Transverse colon (tissue), 4 donors: ENCODE measurements around the gene ADCY1. TPM values are rescaled to one million over a fixed set of nuclear protein-coding genes. Genes with fewer than 3 reads are reported as not detected.

Experiments
- DNase-seq: peaks from one replicate; pipeline ENCODE4 v3.0.0-alpha.2; 2019
- H3K27ac ChIP-seq, 4 donors: fragments of 200-600 bp; sonication (generic); 2 replicates each; pipeline ENCODE4 v1.5.1; 2016 to 2018; ENCODE audit warnings: inconsistent platforms in 4 of 4
- H3K27me3 ChIP-seq: fragments of 200-600 bp; sonication (generic); 2 replicates; pipeline ENCODE4 v1.5.1; 2017; ENCODE audit warnings: inconsistent platforms
- H3K36me3 ChIP-seq, 4 donors: fragments of 200-600 bp; sonication (generic); 2 replicates each; pipeline ENCODE4 v1.5.1; 2017 to 2019; ENCODE audit warnings: inconsistent platforms in 4 of 4
- H3K4me1 ChIP-seq, 4 donors: fragments of 200-600 bp; sonication (generic); 2 replicates each; pipeline ENCODE4 v1.5.1; 2017 to 2020; ENCODE audit warnings: inconsistent platforms in 4 of 4
- H3K4me3 ChIP-seq, 4 donors: fragments of 200-600 bp; sonication (generic); 1 replicate in 1 of 4; 2 replicates in 3 of 4; pipeline versions ENCODE4 v1.5.1 to v1.6.1; 2017 to 2019; ENCODE audit warnings: inconsistent platforms in 4 of 4
- H3K9me3 ChIP-seq, 2 donors: fragments of 200-600 bp; sonication (generic); 2 replicates each; pipeline ENCODE4 v1.5.1; 2017 to 2019; ENCODE audit warnings: inconsistent platforms in 2 of 2
- CTCF ChIP-seq, 5 experiments: fragments of 200-600 bp in 3 of 5; fragments of 450-650 bp in 2 of 5; sonication (generic) in 3 of 5; IDR thresholded peaks; 1 replicate in 2 of 5; 2 replicates in 3 of 5; pipeline ENCODE4 v1.5.1; 2016 to 2017; ENCODE audit warnings: antibody characterized with exemption in 5 of 5, inconsistent platforms in 3 of 5, mild to moderate bottlenecking in 2 of 5, moderate library complexity in 1 of 5
- EP300 ChIP-seq: sonication (generic); formaldehyde crosslinking; IDR thresholded peaks from one replicate; pipeline ENCODE4 v1.6.1; 2017; ENCODE audit warnings: antibody characterized with exemption, low read depth
- POLR2A ChIP-seq: fragments of 450-650 bp; IDR thresholded peaks from one replicate; pipeline ENCODE4 v1.6.1; 2016; ENCODE audit warnings: antibody characterized with exemption, mild to moderate bottlenecking, moderate library complexity
- POLR2AphosphoS5 ChIP-seq, 3 donors: sonication (generic); formaldehyde crosslinking; IDR thresholded peaks; one replicate each; pipeline ENCODE4 v1.6.1; 2016; ENCODE audit warnings: antibody characterized with exemption in 3 of 3
- WGBS, 2 donors: methylation state at CpG; one replicate each; pipeline ENCODE4 v1.1.5; 2018; ENCODE audit warnings: low coverage in 1 of 2; 5-methylcytosine and 5-hydroxymethylcytosine counted together
- in situ Hi-C, 4 donors: fragments of 200-750 bp; cut with MboI; loops; one replicate each; pipeline versions ENCODE4 v1.15.0 to v1.15.1; 2017; ENCODE audit warnings: low sequenced_read_pairs in 3 of 4, low pct_ligation_motif_present in 1 of 4, low pct_unique_long_range_greater_than_20kb in 1 of 4
- intact Hi-C: fragments of 100-400 bp; cut with DNase I; formaldehyde crosslinking; loops from one replicate; pipeline ENCODE4 v1.15.1; 2023; ENCODE audit warnings: low total_unique reads
- total RNA-seq, 4 donors: library from RNA; depleted of rRNA; stranded (reverse); fragments of >200 nt; gene quantifications; one replicate each; pipeline ENCODE4 v1.1.0, GENCODE V29; 2016

ADCY1 gene
- total RNA-seq, 4 donors from 2014 or later = 0.16 to 0.41 TPM; not detected in 2

DNA sequence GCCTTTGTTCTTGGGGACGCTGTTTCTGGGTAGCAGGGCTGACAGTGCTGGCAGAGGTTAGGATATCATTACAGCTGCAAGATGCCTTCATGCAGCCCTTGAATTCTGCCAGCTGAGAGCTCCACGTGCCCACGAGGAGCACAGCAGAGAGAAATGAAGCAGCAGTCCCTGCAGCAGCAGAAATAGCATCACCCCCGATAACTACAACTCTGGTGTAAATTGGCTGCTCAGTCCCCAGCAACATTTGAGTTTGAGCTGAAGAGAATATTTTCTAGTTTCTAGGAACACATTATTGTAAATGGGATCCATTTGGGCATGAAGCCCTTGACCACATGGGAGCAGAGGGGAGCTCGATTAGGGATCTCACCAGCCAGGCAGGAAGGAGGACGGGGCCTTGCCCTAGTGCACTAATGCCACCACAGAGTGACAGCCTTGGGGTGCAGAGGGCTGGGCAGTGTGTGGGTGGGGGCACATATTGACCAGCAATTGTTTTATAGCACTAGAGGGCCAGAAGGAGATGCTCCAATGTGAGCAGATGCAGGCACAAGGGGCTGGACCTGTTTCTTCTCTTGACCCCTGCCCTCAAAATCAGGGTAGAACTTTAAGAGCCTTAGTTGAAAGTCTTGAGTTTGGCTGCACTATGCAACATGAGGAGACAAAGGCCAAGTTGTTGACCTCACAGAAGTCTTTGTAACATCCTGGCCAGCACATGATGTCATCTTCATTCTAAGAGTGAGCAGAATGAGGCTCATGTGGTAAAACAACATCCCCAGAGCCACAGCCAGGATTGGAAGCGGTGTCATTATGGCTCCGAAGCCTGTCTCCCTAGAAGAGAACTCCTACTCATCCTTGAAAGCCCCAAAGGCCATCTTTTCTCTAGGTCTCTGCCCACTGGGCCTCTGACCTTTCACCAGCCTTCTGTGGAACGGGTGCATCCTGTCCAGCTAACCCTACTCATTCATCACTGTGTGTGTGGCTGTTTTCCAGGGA lies 52.6 kb downstream of the ADCY1 start:
- no peak for DNase-seq
- in situ Hi-C loops (no loop called here), intact Hi-C loops (no loop called here)
- Histone ChIP-seq H3K36me3 (no peaks in the 10 kb centered on the region), H3K4me3 (no peak overlapping the region), H3K27ac (no peak overlapping the region), H3K9me3 (no peaks in the 10 kb centered on the region), H3K4me1 (peaks cover 0 to 7% (median 2%) of the 10 kb centered on the region in 4 donors), H3K27me3 (no peaks in the 10 kb centered on the region)
- TF ChIP-seq CTCF (IDR thresholded peaks at IDR 0.05) = no peak
- no peak for TF ChIP-seq POLR2AphosphoS5 (IDR thresholded peaks at IDR 0.05)
- TF ChIP-seq EP300 = no peak
- TF ChIP-seq POLR2A = no peak
- WGBS, 2 donors = 75 to 80% methylated on average over 1 to 9 of the region's 9 CpGs

DNA sequence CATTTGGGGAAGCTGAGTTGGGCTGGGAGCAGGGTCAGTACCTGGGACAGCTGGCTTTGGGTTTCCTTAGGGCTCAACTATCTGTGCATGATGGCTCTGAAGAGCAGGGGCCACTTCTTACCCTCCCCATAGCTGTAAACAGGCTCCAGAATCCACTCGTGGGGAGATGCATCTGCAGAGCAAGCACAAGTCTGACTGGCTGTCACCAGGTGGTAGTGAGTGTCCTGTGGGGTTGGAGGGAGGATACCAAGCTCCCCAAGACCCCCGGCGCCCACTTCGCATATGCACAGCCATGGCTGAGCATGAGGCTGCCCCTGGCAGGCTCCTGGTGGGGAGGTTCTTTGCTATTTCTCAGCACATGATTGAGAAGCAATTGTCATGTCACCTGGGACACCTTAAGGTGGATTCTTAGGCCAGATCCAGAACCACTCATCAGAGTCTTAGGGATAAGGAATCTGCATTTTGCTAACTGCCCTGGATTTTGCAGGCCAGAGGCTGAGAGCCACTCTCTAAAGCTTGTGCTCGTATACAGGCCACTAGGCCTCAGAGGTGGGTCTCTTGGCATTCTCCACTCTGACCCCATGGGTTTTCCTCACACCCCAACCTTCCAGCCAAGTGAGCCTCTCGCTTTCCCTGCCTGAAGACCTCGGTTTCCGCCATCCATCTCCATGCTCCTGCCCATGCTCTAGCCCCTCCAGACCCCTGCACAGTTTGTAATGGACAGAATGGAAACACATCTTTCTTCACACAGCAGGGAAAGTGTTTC lies 53.7 kb downstream of the ADCY1 start:
- TF ChIP-seq POLR2AphosphoS5 (IDR thresholded peaks at IDR 0.05) (no peak), CTCF (IDR thresholded peaks at IDR 0.05) (no peak), EP300 (no peak), POLR2A (no peak)
- 81 to 89% methylated on average over 4 to 8 of the region's 8 CpGs for WGBS, 2 donors
- Histone ChIP-seq H3K4me1 (peaks cover 0 to 7% (median 2%) of the 10 kb centered on the region in 4 donors), H3K27me3 (no peaks in the 10 kb centered on the region), H3K4me3 (no peak overlapping the region), H3K36me3 (no peaks in the 10 kb centered on the region), H3K9me3 (no peaks in the 10 kb centered on the region), H3K27ac (no peak overlapping the region)
- DNase-seq = no peak
- in situ Hi-C loops = no loop called here
- intact Hi-C loops = no loop called here

DNA sequence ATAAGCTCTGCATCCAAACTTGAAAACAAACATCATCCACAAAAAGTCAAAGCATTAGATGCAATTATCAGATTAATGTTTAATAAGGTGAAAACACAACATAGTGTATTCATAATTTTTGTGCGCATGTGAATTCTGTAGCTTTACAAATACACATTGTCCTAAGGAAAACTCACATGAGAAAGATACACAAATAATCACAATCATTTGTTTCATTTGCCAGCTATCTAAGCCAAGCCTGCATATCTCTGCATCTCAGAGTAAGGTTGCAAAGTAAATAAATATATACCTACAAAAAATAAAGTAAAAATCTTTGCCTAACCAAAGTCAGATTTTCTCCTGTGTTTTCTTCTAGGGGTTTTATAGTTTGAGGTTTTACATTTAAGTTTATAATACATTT lies 57.4 kb downstream of the ADCY1 start:
- Histone ChIP-seq H3K4me1 (no peaks in the 10 kb centered on the region), H3K9me3 (no peaks in the 10 kb centered on the region), H3K4me3 (no peak overlapping the region), H3K27me3 (no peaks in the 10 kb centered on the region), H3K36me3 (no peaks in the 10 kb centered on the region), H3K27ac (no peak overlapping the region)
- no peak for DNase-seq
- TF ChIP-seq POLR2AphosphoS5 (IDR thresholded peaks at IDR 0.05) (no peak), CTCF (IDR thresholded peaks at IDR 0.05) (no peak), POLR2A (no peak), EP300 (no peak)
- intact Hi-C loops = no loop called here
- in situ Hi-C loops = no loop called here
- 96 to 100% methylated on average over 1 of the region's 1 CpG for WGBS, 2 donors

- H3K9me3 ChIP-seq = no peaks in the 10 kb centered on the region
- no peaks in the 10 kb centered on the region for H3K36me3 ChIP-seq
- TF ChIP-seq EP300 (no peak), POLR2A (no peak), POLR2AphosphoS5 (IDR thresholded peaks at IDR 0.05) (no peak), CTCF (IDR thresholded peaks at IDR 0.05) (no peak)
- H3K27me3 ChIP-seq = no peaks in the 10 kb centered on the region
- intact Hi-C loops (no loop called here), in situ Hi-C loops (no loop called here)
- no peak for DNase-seq
- WGBS, 2 donors = 66 to 76% methylated on average over 3 of the region's 3 CpGs
- no peaks in the 10 kb centered on the region for H3K4me1 ChIP-seq
- no peak overlapping the region for H3K27ac ChIP-seq
- H3K4me3 ChIP-seq = no peak overlapping the region
Observed at GRCh38 chr7:45636733-45637132, 62.6 kb downstream of the ADCY1 start.
